GM10248 (cell line): Measurements from ENCODE around the gene RPP25L.
A peak's percentile ranks its signal among the peaks of the same experiment; 100 is the strongest.

Experiments used
- CTCF ChIA-PET: fragments of 300-600 bp; sonication (Branson Sonifier 250); formaldehyde crosslinking; extraction: SDS; loops from one replicate; lab custom pipeline; 2021; ENCODE audit warnings: antibody characterized with exemption; lab: Yijun Ruan, JAX
- POLR2A ChIA-PET: fragments of 350-650 bp; sonication (Branson Sonifier 250); formaldehyde crosslinking; extraction: SDS; loops from one replicate; lab custom pipeline; 2020; ENCODE audit warnings: antibody characterized with exemption; lab: Yijun Ruan, JAX
- DNase-seq: peaks from one replicate; pipeline ENCODE4 v3.0.0; 2012; ENCODE audit errors: extremely low spot score
- TF ChIP-seq, protein P1 (sequence below): IDR thresholded peaks from 2 replicates; pipeline ENCODE4 v1.5.1; 2012; ENCODE audit warnings: mild to moderate bottlenecking, low read depth; ENCODE audit errors: extremely low read depth, missing control alignments, control extremely low read depth

The RPP25L gene

DNA sequence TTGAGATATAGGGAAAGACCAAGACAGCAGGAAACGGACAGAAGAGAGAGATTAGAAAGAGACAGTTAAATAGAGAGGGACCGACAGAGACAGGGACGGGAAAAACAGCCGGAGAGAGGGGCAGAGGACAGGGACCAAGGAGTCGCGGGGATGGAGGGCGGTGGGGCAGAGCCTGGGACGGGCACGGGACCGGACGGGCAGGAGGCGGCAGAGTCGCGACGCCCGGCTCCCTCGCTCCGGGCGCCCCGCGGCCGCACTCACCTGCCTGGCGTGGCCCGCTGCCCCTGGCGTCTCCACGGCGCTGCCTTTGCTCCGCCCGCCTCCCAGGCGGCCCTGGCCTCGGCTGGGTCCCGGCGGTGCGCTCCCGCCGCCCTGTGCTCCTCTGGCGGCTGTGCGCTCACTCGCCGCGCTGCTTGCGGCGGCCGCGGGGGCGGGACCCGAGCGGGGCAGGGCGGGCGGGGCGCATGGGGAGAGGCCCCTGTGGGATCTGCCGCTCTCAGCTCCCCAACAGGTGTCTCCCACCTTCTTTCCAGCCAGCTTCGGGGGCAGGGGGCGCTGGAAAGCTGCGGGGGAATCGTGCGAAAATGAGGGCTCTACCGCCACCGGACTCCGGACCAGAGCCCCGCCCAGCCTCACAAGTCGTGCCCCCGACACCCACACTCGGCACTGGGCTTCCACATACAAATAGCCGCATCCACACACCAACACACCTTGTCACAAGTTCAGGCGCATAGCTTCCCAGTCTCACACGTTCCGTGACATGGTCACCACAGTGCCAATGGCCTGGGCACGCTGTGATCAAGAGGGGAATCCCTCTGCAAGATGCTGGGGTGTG, 17.0 kb upstream of the RPP25L start, which contains the start of gene ARID3C:
Gene ARID3C, minus strand, starts transcription at position 411 of the 835 bp plus-strand sequence. CDS start 1,052 bp downstream, outside the sequence.
- DNase-seq = peak; percentile 50
- POLR2A ChIA-PET = no interaction called here
- CTCF ChIA-PET = interaction anchor here (1.4 to 12.1 kb wide), 4 partner anchors 9 to 81 kb away, joined by 4 to 328 read pairs (median 7); partner anchors contain the start of genes DCTN3, RPP25L and SIGMAR1
- TF ChIP-seq, protein P1, sequence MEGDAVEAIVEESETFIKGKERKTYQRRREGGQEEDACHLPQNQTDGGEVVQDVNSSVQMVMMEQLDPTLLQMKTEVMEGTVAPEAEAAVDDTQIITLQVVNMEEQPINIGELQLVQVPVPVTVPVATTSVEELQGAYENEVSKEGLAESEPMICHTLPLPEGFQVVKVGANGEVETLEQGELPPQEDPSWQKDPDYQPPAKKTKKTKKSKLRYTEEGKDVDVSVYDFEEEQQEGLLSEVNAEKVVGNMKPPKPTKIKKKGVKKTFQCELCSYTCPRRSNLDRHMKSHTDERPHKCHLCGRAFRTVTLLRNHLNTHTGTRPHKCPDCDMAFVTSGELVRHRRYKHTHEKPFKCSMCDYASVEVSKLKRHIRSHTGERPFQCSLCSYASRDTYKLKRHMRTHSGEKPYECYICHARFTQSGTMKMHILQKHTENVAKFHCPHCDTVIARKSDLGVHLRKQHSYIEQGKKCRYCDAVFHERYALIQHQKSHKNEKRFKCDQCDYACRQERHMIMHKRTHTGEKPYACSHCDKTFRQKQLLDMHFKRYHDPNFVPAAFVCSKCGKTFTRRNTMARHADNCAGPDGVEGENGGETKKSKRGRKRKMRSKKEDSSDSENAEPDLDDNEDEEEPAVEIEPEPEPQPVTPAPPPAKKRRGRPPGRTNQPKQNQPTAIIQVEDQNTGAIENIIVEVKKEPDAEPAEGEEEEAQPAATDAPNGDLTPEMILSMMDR = no peak

- CTCF ChIA-PET = interaction anchor here (1.4 to 12.1 kb wide), 4 partner anchors 8 to 80 kb away, joined by 4 to 328 read pairs (median 7); partner anchors contain the start of genes DCTN3, RPP25L and SIGMAR1
- TF ChIP-seq, protein P1 = no peak
- POLR2A ChIA-PET = no interaction called here
- DNase-seq = no peak
Observed at GRCh38 chr9:34627716-34628655, 16.1 kb upstream of the RPP25L start.

GRCh38 chr9:34625186-34625486, 13.2 kb upstream of the RPP25L start:
- DNase-seq = no peak
- ChIA-PET CTCF (interaction anchor here (0.8 to 2.3 kb wide), 8 partner anchors 10 to 221 kb away, joined by 3 to 32 read pairs (median 6); partner anchors contain the start of gene SIGMAR1), POLR2A (no interaction called here)
- TF ChIP-seq, protein P1 = no peak

DNA sequence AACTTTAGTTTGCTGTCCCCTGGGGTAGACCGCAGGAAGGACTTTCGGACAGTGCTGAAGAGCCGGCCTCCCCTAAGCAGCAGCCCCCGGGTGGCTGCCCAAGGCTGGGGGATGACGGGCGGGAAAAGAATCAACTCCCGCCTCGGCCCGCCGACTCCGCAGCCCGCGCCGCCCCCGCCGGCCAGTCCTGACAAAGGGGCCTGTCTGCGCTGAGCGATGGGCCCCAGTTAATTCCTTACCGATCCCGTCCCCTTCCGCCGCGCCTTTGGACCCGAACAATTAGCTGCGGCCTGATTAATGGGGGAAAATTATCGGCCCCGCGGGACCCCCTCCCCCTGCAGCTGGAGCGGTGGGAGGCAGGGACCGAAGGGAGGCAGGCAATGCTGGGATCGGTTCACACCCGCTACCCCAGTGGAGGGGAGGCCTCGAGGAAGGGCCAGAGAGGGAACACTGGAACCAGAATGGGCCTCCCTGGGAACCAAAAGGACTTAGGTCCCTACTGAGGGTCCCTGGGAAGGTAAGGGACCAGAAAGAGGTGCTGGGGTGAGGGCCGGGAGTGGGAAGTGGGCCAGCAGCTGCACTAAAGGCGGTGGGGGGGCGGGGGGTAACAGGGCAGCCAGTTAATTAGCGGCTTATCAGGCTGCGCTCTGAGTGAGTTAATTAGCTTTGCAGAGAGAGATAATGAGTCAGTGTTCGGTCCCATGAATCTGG, 12.7 kb upstream of the RPP25L start:
- TF ChIP-seq, protein P1 = no peak
- ChIA-PET POLR2A (no interaction called here), CTCF (interaction anchor here (1.3 to 2.3 kb wide), 7 partner anchors 10 to 221 kb away, joined by 3 to 32 read pairs (median 6); partner anchors contain the start of gene SIGMAR1)
- DNase-seq = no peak

DNA sequence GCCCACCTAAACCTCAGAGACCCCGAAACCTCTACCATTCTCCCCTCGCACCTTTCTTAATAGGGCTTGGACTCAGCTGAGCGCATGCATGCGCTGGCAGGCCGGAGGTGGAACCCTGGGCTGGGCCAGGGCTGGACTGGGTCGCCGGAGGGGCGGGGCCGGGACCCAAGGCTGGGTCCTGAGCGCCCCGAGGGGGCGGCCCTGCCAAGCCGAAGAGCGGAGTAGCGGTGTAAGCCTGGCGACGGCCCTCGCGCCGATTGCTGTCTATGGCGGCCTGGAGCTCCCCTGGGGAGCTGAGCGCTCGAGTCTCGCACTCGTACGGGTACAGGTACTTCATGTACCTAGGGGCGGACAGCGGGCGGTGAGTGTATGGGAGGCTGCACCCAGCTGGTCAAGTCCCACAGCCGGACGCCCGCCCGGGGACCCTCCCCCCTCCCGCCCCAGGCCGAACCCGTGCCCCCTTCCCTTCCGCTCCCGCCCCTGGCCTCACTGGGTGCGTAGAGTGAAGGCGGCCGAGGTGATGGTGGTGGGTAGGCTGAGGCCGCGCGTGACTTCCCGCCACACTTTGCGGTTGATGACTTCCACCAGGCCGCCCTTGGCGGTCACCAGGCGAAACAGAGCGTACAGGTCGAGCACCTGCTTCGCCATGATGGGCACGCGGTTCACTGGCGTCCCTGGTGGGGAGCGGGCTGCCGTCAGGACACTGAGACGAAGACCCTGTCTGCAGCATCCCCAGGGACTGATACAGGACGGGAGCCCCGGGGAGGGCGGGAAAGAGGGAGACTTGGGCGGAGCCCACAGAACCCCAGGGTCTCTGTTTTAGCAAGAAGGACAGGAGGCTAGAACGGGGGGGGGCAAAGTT, 11.7 kb upstream of the RPP25L start:
- DNase-seq = no peak
- POLR2A ChIA-PET = no interaction called here
- CTCF ChIA-PET = interaction anchor here (1.0 to 4.9 kb wide), 5 partner anchors 10 to 220 kb away, joined by 3 to 100 read pairs (median 4); partner anchors contain the start of gene SIGMAR1
- TF ChIP-seq, protein P1 = no peak
